MM.1S (cell line): ENCODE results near the gene PEA15.

Experiments used
- DNase-seq: peaks from one replicate; pipeline ENCODE4 v3.0.0-alpha.2; 2015
- H2AFZ ChIP-seq: fragments of 300-600 bp; sonication (generic); 2 replicates; pipeline ENCODE4 v1.6.0; 2016; ENCODE audit warnings: antibody characterized with exemption, low read length
- H3F3A ChIP-seq: fragments of 300-600 bp; sonication (generic); 2 replicates; pipeline ENCODE4 v1.6.1; 2016; ENCODE audit warnings: mild to moderate bottlenecking, antibody characterized with exemption, low read length, moderate library complexity, mixed read lengths; ENCODE audit not compliant: insufficient read depth
- H3K27ac ChIP-seq: fragments of 300-600 bp; sonication (generic); 2 replicates; pipeline ENCODE4 v1.5.1; 2016; ENCODE audit warnings: mild to moderate bottlenecking, low read length
- H3K27me3 ChIP-seq: fragments of 300-600 bp; sonication (generic); replicated peaks from 2 replicates; pipeline ENCODE4 v1.6.0; 2016; ENCODE audit warnings: low read length; ENCODE audit not compliant: insufficient read depth
- H3K36me3 ChIP-seq: fragments of 300-600 bp; sonication (generic); replicated peaks from 2 replicates; pipeline ENCODE4 v1.6.1; 2016; ENCODE audit warnings: mild to moderate bottlenecking, low read length, mixed read lengths; ENCODE audit not compliant: insufficient read depth
- H3K4me1 ChIP-seq: fragments of 300-600 bp; sonication (generic); 2 replicates; pipeline ENCODE4 v1.6.1; 2016; ENCODE audit warnings: low read length, mixed read lengths
- H3K4me2 ChIP-seq: fragments of 300-600 bp; sonication (generic); 2 replicates; pipeline ENCODE4 v1.6.0; 2016; ENCODE audit warnings: low read depth, low read length
- H3K4me3 ChIP-seq: fragments of 300-600 bp; sonication (generic); 2 replicates; pipeline ENCODE4 v1.5.1; 2016; ENCODE audit warnings: low read length, mixed read lengths
- H3K79me2 ChIP-seq: fragments of 300-600 bp; sonication (generic); 2 replicates; pipeline ENCODE4 v1.6.1; 2016; ENCODE audit warnings: mixed run types, low read length, mixed read lengths
- H3K9ac ChIP-seq: fragments of 300-600 bp; sonication (generic); 2 replicates; pipeline ENCODE4 v1.6.1; 2016; ENCODE audit warnings: low read length, mixed read lengths
- H3K9me2 ChIP-seq: fragments of 300-600 bp; sonication (generic); replicated peaks from 2 replicates; pipeline ENCODE4 v1.6.1; 2016; ENCODE audit warnings: mild to moderate bottlenecking, low read length, mixed read lengths; ENCODE audit not compliant: insufficient read depth
- H3K9me3 ChIP-seq: fragments of 300-600 bp; sonication (generic); replicated peaks from 2 replicates; pipeline ENCODE4 v1.6.1; 2016; ENCODE audit warnings: mild to moderate bottlenecking, low read length, mixed read lengths; ENCODE audit not compliant: insufficient read depth
- H4K20me1 ChIP-seq: fragments of 300-600 bp; sonication (generic); 2 replicates; pipeline ENCODE4 v1.6.1; 2016; ENCODE audit warnings: mild to moderate bottlenecking, low read length, moderate library complexity, mixed read lengths; ENCODE audit not compliant: insufficient read depth
- EZH2 ChIP-seq: fragments of 300-600 bp; sonication (generic); optimal IDR thresholded peaks from 2 replicates; pipeline ENCODE3; 2017; ENCODE audit warnings: low read depth, mild to moderate bottlenecking, antibody characterized with exemption, low read length, mixed read lengths
- EZH2phosphoT487 ChIP-seq: fragments of 300-600 bp; sonication (generic); IDR thresholded peaks from 2 replicates; pipeline ENCODE4 v1.6.1; 2018; ENCODE audit warnings: antibody characterized with exemption, low read length
- TF ChIP-seq, protein P1 (sequence below): fragments of 300-600 bp; sonication (generic); IDR thresholded peaks from 2 replicates; pipeline ENCODE4 v1.5.1; 2016; ENCODE audit warnings: antibody characterized with exemption, low read length, mixed read lengths

PEA15 gene

DNA sequence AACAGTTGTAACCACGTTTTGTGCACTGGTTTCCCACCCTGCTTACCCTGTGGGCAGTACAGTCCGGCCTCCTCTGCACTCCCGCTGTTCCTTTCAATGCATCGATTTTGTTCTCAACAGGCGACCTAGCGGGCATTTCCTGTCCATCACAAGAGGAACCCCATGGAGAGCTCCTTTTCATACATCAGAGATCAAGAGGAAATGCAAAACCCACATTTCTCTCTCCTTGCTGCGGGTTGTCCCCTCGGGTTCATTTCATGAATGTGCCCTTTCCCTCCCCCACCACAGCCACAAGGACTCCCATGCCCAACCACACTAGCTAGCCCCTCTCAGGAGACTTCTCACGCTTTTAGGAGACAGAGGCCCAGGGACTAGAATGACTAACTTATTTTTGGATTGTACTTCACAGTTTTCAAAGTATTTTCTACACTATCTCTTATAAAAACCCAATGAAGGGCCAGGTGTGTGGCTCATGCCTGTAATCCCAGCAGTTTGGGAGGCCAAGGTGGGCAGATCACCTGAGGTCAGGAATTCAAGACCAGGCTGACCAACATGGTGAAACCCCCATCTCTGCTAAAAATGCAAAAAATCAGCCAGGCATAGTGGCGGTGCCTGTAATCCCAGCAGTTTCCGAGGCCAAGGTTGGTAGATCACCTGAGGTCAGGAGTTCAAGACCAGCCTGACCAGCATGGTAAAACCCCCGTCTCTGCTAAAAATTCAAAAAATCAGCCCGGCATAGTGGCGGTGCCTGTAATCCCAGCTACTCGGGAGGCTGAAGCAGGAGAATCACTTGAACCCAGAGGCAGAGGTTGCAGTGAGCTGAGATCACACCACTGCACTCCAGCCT, 35.4 kb upstream of the PEA15 start:
- H3K79me2 ChIP-seq, result no peaks in the 10 kb centered on the region
- no peak for DNase-seq
- H3K9me2 ChIP-seq, result no peaks in the 10 kb centered on the region
- H3K36me3 ChIP-seq, result no peaks in the 10 kb centered on the region
- H3K9ac ChIP-seq, result no peak overlapping the region
- H3F3A ChIP-seq, result no peaks in the 10 kb centered on the region
- no peak overlapping the region for H3K4me2 ChIP-seq
- H3K27ac ChIP-seq, result no peak overlapping the region
- no peak overlapping the region for H2AFZ ChIP-seq
- H3K27me3 ChIP-seq, result peaks cover 8% of the 10 kb centered on the region; the same call in 1 of the 2 replicates
- H3K4me3 ChIP-seq, result no peak overlapping the region
- H3K9me3 ChIP-seq, result no peaks in the 10 kb centered on the region
- TF ChIP-seq EZH2phosphoT487 (no peak), EZH2 (no peak)
- TF ChIP-seq, protein P1, sequence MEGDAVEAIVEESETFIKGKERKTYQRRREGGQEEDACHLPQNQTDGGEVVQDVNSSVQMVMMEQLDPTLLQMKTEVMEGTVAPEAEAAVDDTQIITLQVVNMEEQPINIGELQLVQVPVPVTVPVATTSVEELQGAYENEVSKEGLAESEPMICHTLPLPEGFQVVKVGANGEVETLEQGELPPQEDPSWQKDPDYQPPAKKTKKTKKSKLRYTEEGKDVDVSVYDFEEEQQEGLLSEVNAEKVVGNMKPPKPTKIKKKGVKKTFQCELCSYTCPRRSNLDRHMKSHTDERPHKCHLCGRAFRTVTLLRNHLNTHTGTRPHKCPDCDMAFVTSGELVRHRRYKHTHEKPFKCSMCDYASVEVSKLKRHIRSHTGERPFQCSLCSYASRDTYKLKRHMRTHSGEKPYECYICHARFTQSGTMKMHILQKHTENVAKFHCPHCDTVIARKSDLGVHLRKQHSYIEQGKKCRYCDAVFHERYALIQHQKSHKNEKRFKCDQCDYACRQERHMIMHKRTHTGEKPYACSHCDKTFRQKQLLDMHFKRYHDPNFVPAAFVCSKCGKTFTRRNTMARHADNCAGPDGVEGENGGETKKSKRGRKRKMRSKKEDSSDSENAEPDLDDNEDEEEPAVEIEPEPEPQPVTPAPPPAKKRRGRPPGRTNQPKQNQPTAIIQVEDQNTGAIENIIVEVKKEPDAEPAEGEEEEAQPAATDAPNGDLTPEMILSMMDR, result no peak
- H3K4me1 ChIP-seq, result no peaks in the 10 kb centered on the region
- no peaks in the 10 kb centered on the region for H4K20me1 ChIP-seq

DNA sequence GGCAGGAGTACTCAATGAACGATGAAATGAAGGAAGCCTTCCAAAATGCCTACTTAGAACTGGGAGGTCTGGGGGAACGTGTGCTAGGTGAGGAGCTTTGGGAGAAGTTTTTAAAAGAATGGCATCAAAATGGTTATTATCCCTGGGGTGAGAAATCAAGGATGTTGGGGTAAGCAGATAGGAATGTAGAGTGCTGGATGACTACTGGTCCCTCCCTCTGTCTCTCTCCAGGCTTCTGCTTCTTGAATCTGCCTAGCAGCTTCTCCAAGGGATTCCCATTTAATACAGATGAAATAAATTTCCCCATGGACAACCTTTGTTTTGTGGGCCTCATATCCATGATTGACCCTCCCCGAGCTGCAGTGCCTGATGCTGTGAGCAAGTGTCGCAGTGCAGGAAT, 33.8 kb upstream of the PEA15 start:
- TF ChIP-seq EZH2, result no peak
- no peak for TF ChIP-seq EZH2phosphoT487
- TF ChIP-seq, protein P1, result no peak
- Histone ChIP-seq H3K27me3 (peaks cover 8% of the 10 kb centered on the region; the same call in 1 of the 2 replicates), H3K4me2 (no peak overlapping the region), H3K79me2 (no peaks in the 10 kb centered on the region), H3K9me2 (no peaks in the 10 kb centered on the region), H3K27ac (no peak overlapping the region), H3K9me3 (no peaks in the 10 kb centered on the region), H3K4me1 (no peaks in the 10 kb centered on the region), H3K36me3 (no peaks in the 10 kb centered on the region), H3K4me3 (no peak overlapping the region), H3K9ac (no peak overlapping the region), H4K20me1 (no peaks in the 10 kb centered on the region), H3F3A (no peaks in the 10 kb centered on the region), H2AFZ (no peak overlapping the region)
- no peak for DNase-seq

DNA sequence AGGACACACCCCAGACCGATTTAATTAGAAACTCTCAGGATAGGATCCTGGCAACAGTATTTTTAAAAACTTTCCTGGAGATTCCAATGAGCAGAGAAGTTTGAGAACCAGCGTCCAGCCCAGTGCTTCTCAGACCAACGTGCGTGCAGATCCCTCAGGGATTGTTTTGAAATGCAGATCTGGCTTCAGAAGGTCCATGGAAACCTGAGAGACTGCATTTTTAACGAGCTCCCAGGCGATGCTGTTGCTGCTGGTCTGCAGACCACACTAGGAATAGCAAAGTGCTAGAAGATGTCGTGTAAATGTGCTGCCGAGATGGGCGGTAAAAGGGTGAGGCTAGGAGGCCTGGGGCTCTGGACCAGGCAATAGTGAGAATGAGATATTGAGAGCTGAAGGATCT, 33.2 kb upstream of the PEA15 start:
- H3K4me1 ChIP-seq, result no peaks in the 10 kb centered on the region
- no peaks in the 10 kb centered on the region for H3K9me3 ChIP-seq
- H4K20me1 ChIP-seq, result no peaks in the 10 kb centered on the region
- H3K4me3 ChIP-seq, result no peak overlapping the region
- no peak overlapping the region for H3K27ac ChIP-seq
- H2AFZ ChIP-seq, result no peak overlapping the region
- H3K9me2 ChIP-seq, result no peaks in the 10 kb centered on the region
- no peak for DNase-seq
- H3K9ac ChIP-seq, result no peak overlapping the region
- no peak for TF ChIP-seq EZH2
- TF ChIP-seq, protein P1, result no peak
- no peak for TF ChIP-seq EZH2phosphoT487
- no peaks in the 10 kb centered on the region for H3K36me3 ChIP-seq
- H3K79me2 ChIP-seq, result no peaks in the 10 kb centered on the region
- no peak overlapping the region for H3K4me2 ChIP-seq
- H3F3A ChIP-seq, result no peaks in the 10 kb centered on the region
- peaks cover 8% of the 10 kb centered on the region; the same call in 1 of the 2 replicates for H3K27me3 ChIP-seq
